ENCODE measurements around the gene SPDYE6.
A peak's percentile ranks its signal among the peaks of the same experiment; 100 is the strongest.

DNA sequence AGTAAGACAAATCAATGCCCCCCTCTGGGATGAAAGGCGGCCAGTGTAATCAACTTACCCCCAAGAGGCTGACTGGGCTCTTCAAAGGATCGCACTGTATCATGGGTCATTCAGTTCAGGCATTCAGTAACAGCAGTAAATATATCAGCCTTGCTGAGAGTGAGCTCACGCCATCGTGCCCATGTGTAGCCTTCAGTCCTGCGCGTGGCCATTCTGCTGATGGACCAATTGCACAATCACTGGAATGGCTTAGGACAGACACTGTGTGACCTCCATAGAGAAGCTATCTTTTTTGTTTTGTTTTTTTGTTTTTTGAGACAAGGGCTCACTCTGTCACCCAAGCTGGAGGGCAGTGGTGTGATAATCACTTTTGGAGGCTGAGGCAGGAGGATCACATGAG, 30.8 kb upstream of the SPDYE6 start:
- TF ChIP-seq, protein P1, sequence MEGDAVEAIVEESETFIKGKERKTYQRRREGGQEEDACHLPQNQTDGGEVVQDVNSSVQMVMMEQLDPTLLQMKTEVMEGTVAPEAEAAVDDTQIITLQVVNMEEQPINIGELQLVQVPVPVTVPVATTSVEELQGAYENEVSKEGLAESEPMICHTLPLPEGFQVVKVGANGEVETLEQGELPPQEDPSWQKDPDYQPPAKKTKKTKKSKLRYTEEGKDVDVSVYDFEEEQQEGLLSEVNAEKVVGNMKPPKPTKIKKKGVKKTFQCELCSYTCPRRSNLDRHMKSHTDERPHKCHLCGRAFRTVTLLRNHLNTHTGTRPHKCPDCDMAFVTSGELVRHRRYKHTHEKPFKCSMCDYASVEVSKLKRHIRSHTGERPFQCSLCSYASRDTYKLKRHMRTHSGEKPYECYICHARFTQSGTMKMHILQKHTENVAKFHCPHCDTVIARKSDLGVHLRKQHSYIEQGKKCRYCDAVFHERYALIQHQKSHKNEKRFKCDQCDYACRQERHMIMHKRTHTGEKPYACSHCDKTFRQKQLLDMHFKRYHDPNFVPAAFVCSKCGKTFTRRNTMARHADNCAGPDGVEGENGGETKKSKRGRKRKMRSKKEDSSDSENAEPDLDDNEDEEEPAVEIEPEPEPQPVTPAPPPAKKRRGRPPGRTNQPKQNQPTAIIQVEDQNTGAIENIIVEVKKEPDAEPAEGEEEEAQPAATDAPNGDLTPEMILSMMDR (IDR thresholded peaks at IDR 0.05): no peak
- peak in 1 of 2 donors; percentile 24 for TF ChIP-seq POLR2A (IDR thresholded peaks at IDR 0.05)

Measured in adrenal gland (tissue), 5 donors.